ENCODE results near the gene SRPK2.

DNA sequence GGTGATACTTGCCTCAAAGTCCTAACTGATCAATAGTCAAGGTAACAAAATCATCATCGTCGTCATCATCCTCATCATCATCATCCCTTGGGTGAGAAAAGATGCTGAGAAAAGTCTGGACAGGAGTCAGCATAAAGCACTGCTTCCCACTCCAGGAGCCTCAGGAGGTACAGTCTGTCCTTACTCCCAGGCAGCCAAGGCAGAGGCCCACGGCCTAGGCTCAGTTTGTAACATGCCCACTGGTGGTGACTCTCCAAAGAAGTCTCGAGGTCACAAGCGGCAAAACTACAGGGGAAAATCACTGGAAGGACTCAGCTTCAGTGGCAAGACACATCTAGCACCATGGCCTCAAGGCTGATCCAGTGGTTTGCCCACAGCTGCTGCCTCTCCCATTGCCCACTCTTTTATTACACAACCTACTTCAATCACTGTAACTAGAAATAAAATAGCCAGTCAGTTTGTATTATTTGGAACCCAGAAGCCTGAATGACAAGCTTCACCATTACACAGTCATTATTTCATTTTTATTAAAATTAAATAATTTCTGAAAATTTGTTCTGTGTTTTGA, 150.4 kb downstream of the SRPK2 start:
- TF ChIP-seq, protein P1, sequence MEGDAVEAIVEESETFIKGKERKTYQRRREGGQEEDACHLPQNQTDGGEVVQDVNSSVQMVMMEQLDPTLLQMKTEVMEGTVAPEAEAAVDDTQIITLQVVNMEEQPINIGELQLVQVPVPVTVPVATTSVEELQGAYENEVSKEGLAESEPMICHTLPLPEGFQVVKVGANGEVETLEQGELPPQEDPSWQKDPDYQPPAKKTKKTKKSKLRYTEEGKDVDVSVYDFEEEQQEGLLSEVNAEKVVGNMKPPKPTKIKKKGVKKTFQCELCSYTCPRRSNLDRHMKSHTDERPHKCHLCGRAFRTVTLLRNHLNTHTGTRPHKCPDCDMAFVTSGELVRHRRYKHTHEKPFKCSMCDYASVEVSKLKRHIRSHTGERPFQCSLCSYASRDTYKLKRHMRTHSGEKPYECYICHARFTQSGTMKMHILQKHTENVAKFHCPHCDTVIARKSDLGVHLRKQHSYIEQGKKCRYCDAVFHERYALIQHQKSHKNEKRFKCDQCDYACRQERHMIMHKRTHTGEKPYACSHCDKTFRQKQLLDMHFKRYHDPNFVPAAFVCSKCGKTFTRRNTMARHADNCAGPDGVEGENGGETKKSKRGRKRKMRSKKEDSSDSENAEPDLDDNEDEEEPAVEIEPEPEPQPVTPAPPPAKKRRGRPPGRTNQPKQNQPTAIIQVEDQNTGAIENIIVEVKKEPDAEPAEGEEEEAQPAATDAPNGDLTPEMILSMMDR (conservative IDR thresholded peaks at IDR 0.05; ENCODE audit: low read depth, low read length), result no peak
- no peak for TF ChIP-seq EZH2 (IDR thresholded peaks at IDR 0.05; ENCODE audit: borderline replicate concordance, low read depth, low read length, poor library complexity, severe bottlenecking)
